HG03045 (cell line): ENCODE data around the gene ATXN1.
"Not testable (repeated sequence)": the region's sequence is repeated elsewhere in the genome, so short reads cannot be mapped to it uniquely, and the experiment has no call there.

Experiments used
- ATAC-seq: cut with Tn5 transposase; IDR thresholded peaks from one replicate; pipeline ENCODE4 v1.9.1; 2021; ENCODE audit warnings: mild to moderate bottlenecking, moderate library complexity; ENCODE audit not compliant: unreplicated experiment

ATXN1 gene

DNA sequence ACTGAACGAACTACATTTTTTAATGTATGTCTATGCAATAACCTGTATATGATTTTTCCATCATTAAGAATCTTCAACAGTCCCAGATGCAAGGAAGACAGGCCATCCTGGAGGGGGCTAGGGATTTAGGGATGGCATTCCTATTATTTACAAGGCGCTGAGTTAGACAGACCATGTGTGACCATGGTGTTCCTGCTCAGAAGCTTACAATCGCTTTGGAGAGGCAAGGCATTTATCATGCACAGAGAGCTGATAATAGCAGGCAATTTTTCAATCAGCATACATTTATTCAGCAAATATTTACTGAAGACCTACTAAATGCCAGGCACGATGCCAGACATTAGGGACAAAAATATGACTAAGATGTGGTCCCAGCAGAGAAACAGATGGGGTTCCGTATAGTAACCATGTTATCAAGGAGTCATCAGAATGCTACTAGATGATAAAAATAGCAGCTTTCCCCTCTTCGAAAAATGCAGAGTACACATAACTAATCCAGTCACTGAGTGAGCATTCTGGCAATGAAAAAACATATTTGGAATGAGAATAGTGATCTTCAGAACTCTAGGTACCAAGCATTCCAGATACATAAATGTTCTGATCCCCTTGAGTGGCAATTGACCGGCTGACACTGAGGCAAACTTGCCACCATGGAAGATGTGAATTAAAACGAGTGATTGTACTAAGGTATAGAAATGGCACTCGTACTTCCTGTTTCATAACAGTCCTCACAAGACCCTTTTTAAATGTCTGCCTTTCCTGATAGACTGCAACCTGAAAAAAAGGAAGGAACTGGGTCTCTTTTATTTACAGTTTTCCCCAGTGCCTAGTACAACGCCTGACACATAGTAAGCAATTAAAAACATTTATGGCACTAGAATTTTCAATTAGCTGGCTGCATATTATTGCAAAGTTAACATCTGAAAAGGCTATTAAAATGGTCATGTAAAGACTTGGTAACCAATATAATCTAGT is 135.7 kb downstream of the ATXN1 start:
- ATAC-seq: no peak

GRCh38 chr6:16624636-16625290 is 136.5 kb downstream of the ATXN1 start:
- no peak for ATAC-seq

GRCh38 chr6:16623731-16624130 is 137.5 kb downstream of the ATXN1 start:
- no peak for ATAC-seq

- no peak for ATAC-seq
Observed at GRCh38 chr6:16623029-16623653, 138.1 kb downstream of the ATXN1 start.

DNA sequence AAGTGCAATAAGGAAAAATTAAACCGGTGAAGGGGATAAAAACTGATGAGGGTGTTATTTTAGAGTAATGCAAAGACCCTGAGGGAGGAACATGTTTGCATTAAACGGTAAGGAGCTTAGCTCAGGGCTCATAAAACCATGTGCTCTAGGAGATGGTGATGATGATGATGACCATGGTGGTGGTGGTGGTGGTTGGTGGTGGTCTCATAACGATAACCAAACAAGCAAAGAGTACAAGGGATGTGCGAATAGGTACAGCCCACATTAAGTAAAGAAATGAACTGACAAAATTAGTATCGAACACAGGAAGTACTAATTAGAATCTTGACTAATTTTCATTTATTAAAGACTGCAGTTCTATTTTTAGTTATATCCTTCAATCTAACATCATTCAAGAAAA is 139.1 kb downstream of the ATXN1 start:
- ATAC-seq: no peak

GRCh38 chr6:16621002-16621401 is 140.3 kb downstream of the ATXN1 start:
- no peak for ATAC-seq

DNA sequence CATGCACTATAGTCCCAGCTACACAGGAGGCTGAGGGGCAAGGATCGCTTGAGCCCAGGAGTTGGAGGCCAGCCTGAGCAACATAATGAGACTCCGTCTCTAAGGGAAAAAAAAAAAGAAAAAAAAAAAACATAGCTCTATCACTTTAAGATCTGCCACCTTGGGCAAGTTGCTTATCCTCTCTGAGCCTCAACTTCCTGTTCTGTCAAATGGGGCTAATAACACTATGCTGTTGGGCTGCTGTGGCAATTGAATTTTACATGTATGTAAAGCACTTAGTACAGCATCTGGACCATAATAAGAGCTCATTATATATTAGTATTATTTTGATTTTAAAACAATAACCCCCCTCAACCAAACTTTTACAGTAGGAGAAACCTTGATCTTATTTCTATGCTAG is 141.5 kb downstream of the ATXN1 start:
- ATAC-seq: no peak

DNA sequence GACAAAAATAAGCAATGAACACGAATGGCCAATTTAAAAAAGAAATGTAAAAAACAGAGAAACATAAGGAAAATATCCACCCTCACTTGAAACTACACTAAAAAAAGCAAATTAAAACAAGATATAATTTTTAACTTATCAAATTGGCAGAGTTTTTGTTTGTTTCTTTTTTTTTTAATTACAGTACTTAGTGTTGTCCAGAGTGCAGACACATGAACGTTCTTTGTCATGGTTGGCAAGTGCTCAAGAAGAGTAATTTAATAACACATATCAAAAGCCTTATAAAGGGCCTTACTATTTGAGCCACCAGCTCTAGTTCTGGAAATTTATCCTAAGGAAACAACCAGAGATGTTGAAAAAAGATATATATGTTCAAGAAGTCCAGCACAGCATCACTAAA is 142.3 kb downstream of the ATXN1 start:
- no peak for ATAC-seq

DNA sequence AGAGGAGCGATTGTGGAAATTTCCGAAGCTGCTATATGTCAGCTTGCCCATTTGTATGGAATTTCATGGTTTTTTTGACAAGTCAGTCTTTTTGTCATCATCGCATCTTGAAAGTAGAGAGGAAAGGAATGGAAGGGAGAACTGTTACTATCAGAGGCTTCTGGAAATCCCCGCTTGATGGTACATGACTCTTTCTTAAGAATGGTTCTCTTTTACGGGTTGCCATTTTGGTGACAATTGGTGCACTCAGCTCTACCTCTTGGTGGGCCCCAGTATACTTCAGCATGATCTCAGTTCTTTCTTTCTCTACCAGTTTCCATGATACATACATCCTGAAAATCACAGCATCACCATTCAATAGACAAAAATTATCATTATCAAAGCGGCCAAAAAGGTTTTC is 146.0 kb downstream of the ATXN1 start:
- ATAC-seq: not testable (repeated sequence)

GRCh38 chr6:16614143-16614542 is 147.1 kb downstream of the ATXN1 start:
- ATAC-seq: not testable (repeated sequence)

DNA sequence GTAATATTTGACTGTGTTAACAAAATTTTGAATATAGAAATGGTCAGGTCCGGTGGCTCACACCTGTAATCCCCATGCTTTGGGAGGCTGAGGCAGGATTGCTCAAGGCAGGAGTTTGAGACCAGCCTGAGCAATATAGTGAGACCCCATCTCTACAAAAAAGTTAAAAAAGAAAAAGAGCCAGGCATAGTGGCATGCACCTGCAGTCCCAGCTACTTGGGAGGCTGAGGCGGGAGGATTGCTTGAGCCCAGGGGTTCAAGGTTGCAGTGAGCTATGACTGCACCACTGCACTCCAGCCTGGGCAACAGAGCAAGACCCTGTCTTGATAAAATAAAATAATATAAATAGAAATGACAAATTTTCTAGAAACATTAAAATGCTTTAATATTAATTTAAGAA is 147.8 kb downstream of the ATXN1 start:
- not testable (repeated sequence) for ATAC-seq

DNA sequence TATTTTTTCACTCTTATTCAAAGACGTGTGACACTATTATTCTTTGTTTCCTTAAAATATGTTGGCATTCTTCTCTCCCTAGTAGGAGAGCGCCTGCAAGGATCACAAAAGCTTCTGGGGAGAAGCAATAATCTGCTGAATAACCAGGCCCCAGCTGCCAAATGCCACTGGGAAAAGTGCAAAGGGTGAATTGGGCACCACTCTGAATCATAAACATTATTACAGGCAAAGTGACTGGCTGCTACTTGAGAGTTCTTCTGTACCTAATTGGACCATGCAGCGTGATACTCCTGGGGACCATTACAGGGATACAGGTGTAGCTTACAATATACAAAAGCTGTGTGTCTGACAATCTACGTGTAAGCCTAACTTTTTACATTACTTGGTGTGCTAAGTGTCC is 152.8 kb downstream of the ATXN1 start:
- ATAC-seq: no peak

GRCh38 chr6:16602035-16602434 is 159.2 kb downstream of the ATXN1 start:
- ATAC-seq: peak; percentile 76

DNA sequence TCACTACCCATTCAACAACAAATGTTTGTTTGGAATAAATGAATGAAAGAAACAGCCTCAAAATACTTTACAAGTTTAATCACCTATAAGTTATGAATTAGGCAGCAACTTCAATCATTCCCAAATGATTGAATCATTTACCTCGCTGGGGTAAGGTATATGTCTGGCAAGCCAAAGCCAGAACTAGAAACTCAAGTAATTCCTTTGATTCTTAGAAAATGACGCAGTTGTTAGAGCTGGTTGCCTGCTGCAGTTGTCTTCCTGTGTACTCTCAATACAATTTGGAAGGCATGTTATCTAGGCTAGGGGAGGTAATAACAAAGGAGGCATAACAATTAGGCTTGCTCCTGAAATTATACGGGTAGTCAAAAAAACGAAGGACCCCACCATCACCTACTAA is 160.6 kb downstream of the ATXN1 start:
- no peak for ATAC-seq

- no peak for ATAC-seq
Observed at GRCh38 chr6:16600026-16600425, 161.2 kb downstream of the ATXN1 start.

GRCh38 chr6:16596616-16597331 is 164.5 kb downstream of the ATXN1 start:
- no peak for ATAC-seq

DNA sequence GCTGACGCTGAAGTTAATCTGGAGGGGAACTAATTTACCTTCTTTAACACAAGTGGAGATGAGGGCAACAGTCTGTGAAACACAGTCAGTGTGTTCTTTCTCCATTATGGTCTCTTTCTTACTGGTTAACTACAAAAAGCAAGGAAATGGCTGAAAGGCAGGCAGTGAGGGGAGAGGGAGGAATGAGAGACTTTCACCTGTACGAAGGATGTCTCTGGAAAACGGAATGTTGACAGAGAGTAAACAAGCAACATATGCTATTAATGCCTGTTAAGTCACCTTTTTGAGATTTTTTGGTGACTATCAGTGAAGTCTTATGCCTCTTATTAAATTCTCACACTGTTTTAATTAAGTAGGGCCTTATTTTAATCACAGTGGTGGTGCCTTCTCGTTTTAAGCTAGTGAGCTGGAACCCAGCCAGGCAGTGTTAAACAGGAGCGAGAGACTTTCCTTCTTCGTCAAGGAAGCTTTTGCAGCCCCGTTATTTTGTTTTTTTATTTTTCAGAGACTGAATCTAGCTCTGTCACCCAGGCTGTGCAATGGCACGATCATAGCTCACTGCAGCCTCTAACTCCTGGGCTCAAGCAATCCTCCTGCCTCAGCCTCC is 165.6 kb downstream of the ATXN1 start:
- ATAC-seq: no peak

GRCh38 chr6:16594849-16595248 is 166.4 kb downstream of the ATXN1 start:
- no peak for ATAC-seq

DNA sequence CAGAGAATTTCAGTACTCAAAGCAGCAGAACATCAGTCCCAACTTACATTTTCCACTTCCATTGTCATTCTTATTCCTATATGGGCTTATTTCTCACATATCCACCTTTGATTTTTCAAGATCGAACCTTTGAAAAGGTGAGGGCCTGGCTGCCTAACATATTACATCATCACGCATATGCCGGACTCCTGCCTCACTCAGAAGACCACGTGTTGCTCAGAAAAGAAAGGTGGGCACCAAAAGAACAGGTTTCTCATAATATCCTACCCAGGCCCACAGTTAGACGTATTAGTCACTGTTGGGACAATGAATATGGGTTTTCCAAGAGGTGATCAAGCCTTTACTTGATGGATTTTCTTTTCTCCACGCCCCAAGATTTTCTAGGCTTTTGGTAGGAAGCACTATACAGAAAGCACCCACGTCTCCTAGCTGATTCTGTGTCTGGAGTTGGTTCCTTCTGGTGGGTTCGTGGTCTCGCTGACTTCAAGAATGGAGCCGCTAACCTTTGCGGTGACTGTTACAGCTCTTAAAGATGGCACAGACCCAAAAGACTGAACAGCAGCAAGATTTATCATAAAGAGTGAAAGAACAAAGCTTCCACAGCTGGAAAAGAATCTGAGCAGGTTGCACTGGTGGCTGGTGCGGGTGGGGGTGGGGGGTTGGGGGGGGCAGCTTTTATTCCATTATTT is 168.9 kb downstream of the ATXN1 start:
- ATAC-seq: peak; percentile 15
